GM18502 (cell line): Measurements from ENCODE around the gene MRTFA.
A peak's percentile ranks its signal among the peaks of the same experiment; 100 is the strongest.
"Not testable (repeated sequence)": the region's sequence is repeated elsewhere in the genome, so short reads cannot be mapped to it uniquely, and the experiment has no call there.

ENCODE experiments used
- ATAC-seq: cut with Tn5 transposase; IDR thresholded peaks from one replicate; pipeline ENCODE4 v1.9.1; 2021; ENCODE audit warnings: mild to moderate bottlenecking; ENCODE audit not compliant: unreplicated experiment, poor library complexity

MRTFA gene

GRCh38 chr22:40636380-40637182, at the start of gene MRTFA:
MRTFA (minus strand) TSS chr22:40636719.
- peak; percentile 90 for ATAC-seq

DNA sequence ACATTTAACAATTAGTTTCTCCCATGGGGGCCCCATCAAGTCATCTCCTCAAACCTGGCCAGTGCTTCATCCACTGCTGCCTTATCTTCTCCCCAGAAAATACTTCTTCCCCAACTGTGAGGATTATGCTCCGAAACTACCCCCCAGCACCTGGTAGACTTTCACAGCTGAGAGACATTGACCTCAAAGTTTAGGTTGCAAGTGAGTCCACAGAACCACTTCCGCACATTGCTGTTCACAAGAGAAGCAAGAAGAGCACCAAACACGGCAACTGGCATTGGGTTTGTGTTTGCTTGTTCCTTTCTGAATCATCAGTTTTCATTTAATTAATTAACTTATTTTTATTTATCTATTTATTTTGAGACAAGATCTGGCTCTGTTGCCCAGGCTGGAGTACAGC, 48.9 kb upstream of the MRTFA start:
- no peak for ATAC-seq

GRCh38 chr22:40684728-40685127, 48.2 kb upstream of the MRTFA start:
- no peak for ATAC-seq

GRCh38 chr22:40681451-40681850, 44.9 kb upstream of the MRTFA start:
- ATAC-seq = no peak

DNA sequence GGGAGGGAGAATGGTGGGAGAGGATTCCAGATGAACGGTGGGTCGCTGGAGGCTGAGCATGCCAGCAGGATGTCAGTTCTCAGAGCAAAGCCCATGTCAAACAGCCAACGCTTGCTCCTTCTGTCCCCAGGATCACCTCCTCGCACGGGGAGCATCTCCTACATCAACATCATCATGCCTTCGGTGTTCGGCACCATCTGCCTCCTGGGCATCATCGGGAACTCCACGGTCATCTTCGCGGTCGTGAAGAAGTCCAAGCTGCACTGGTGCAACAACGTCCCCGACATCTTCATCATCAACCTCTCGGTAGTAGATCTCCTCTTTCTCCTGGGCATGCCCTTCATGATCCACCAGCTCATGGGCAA, 44.3 kb upstream of the MRTFA start:
- no peak for ATAC-seq

DNA sequence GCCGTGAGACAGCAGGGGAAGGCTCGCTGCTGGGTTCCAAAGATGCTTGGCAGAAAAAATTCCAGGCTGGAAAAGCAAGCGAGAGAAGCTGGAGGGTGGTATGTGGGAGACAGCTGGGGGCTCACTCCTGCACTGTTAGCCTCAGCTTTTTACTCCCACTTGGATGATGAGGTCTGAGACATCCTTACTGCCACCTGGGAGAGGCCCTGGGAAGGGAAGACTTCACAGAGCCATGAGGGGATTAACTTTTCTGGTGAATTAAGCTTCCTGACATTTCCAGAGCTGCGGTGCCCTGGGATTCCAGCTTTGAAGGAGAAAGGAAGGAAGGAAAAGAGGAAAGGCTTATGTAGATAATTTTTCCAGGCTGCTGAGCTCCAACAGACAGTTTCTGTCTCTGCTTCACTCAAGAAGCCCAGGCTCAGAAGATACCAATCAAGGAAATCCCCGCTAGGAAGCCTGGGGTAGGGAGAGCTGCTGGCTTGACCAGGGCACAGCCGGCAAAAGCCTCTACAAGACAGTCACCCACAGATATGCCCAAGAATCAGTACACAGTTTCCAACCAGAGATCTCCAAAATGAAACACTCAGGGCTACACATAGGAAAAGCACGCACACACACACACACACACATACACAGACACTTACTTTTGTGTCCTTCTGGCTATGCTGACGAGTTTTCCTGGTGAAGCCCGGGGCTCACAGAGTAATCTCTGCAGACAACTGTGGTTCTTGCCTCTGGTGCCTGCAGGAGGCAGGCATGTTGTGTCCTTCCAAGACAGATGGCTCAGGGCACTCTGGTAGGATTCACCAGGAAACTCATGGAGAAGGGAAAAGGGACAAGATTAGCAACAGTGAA, 43.7 kb upstream of the MRTFA start:
- ATAC-seq = no peak

DNA sequence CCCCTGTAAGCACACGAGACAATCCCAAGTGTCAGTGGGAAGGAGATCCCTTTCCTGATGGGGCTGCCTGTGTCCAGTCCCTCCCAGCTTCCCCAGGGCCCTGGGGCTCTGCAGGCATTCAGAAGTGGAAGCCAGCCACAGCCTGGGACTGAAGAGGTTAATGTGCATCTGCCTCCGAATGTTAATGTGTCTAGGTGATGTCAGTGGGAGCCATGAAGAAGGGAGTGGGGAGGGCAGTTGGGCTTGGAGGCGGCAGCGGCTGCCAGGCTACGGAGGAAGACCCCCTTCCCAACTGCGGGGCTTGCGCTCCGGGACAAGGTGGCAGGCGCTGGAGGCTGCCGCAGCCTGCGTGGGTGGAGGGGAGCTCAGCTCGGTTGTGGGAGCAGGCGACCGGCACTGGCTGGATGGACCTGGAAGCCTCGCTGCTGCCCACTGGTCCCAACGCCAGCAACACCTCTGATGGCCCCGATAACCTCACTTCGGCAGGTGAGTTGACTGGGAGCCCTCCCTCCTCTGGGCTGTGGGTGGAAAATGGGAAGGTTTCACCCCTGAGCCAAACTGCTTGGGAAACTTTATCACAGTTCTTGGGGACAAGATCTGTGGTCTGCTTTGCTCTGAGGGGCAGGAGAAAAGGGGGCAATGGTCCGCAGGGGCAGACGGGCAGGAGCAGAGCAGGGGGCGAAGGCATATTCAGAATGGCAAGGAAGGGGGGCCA, 42.9 kb upstream of the MRTFA start, which contains the start of gene MCHR1:
Gene MCHR1, plus strand, starts transcription at position 236 of the 715 bp plus-strand sequence. Its CDS starts 169 bp downstream, at position 405.
- no peak for ATAC-seq

DNA sequence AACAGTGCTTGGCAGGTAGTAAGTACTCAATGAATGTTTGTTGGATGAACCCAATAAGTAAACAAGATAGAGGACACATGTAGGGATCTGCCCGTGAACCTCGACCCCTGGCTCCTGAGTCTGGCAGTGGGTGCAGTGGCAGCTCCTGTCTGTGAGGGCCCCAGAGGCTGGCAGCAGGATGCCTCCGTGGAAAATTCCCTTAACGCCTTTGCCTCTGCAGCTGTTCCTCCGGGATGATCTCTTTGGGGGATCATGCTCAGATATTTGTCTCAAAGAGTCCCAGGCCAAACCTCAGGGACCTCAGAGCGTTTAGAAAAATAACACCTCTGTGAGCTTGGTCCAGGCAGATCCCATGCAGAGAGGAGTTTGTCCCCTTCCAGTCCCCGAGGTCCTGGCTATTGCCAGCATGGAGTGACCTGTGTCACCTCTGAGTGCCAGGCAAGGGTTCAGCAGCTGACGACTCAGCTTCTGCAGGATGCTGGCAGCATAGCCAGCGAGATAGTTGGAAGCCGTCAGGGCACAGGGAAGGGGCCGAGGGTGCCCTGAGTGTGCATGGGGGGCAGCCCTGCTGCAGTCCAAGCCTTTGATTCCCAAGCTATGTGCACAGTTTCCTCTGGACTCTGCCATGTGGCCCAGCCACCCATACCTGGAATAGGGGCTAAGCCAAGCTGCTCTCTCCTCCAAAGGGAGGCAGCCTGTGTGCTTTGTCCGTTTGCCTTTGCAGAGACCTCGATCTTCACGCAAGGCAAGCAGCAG, 42.2 kb upstream of the MRTFA start:
- no peak for ATAC-seq

DNA sequence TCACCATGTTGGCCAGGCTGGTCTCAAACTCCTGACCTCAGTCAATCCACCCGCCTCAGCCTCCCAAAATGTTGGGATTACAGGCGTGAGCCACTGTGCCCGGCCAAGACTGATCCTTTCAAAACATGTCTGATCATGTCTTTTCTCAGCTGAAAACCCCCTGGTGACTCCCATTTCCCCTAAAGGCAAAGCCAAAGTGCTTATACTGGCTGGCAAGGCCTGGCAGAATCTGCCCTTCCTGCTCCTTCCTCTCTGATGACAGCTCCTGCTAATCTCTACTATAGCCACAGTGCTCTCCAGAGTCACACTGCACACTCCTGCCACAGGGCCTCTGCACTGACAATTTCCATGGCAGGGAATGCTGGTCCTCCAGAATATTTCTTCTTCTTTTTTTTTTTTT, 40.1 kb upstream of the MRTFA start:
- ATAC-seq = no peak

GRCh38 chr22:40676166-40676565, 39.6 kb upstream of the MRTFA start:
- not testable (repeated sequence) for ATAC-seq

DNA sequence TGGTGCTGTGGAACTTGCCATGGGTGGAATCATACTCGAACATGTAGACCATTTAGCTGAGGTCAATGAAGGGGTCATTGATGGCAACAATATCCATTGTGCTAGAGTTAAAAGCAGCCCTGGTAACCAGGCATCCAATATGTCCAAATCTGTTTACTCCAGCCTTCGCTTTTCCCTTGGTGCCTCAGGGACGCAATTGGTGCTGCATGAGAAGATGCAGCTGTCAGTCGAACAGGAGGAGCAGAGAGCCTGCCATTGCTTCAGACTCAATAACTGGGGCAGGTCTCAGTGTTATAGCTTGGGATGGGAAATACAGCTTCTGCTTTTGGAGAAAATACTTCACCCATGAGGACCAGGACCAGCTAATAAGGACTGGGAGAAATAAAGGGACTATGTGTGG, 37.8 kb upstream of the MRTFA start:
- no peak for ATAC-seq

GRCh38 chr22:40673017-40673416, 36.5 kb upstream of the MRTFA start:
- no peak for ATAC-seq

GRCh38 chr22:40671796-40672360, 35.4 kb upstream of the MRTFA start:
- ATAC-seq = no peak

DNA sequence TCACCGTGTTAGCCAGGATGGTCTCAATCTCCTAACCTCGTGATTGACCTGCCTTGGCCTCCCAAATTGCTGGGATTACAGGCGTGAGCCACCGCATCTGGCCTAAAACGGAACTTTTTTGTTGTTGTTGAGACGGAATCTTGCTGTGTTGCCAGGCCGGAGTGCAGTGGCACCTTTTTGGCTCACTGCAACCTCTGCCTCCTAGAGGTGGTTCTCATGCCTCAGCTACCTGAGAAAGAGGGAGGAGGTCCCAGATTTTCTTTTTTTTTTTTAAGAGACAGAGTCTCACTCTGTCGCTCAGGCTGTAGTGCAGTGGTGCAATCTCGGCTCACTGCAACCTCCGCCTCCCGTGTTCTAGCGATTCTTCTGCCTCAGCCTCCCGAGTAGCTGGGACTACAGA, 34.9 kb upstream of the MRTFA start:
- no peak for ATAC-seq

DNA sequence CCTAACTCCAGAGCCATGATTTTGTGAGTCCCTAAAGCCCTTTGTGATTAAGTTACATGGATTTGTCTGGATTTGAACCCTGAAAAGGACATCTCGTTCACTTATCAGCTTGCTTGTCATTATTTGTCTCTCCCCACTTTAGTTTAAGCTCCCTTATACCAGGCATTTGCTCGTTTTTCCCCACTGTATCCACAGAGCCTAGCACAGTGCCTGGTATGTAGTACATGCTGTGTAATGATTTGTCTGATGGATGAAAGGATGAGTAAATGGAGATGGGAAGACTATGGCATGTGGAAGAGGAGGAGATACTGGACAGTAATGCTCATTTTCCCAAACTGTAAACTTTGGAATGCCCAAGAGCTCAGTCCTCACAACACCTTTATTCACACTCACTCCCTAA, 33.5 kb upstream of the MRTFA start:
- no peak for ATAC-seq

- no peak for ATAC-seq
These were observed 32.3 kb upstream of the MRTFA start for GRCh38 chr22:40668611-40669411.

DNA sequence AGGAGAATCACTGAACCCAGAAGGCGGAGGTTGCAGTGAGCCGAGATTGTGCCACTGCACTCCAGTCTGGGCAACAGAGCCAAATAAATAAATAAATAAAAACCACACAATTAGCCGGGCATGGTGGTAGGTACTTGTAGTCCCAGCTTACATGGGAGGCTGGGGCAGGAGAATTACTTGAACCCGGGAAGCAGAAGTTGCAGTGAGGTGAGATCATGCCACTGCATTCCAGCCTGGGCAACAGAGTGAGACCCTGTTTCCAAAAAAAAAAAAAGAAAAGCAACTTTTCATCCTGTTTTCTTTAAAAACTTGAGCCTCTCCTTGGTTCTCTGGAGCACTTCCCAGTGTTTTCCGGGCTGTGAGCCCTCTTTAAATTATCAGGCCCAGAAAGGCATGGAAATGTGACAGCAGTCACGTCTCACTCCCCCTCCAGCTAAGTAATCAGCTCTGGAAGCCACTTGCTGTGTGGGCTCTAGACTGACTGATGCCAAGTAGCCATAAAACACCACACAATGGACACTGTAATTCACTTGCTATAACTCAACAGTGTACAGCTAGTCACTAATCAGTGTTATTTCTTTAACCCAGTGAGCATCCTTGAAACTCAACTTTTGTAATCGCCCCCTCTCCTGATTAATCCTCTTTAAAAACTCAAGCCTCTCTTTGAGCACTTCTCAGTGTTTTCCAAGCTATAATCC, 29.8 kb upstream of the MRTFA start:
- ATAC-seq = no peak

DNA sequence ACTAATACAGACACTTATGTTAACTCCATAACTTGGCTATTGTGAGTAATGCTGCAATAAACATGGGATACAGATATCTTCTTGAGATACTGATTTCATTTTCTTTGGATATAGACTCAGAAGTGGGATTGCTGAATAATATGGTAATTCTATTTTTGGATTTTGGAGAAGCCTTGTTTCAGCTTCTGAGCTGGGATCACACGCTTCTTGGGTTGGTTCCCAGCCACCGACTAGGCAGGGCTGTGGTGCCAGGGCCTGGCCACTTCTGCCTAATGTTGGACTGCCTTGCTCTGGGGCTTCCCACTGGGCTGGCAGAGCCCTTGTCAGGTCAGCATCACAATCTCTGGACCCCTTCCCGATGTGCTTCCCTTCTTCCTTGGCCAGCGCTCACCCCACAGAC, 28.8 kb upstream of the MRTFA start:
- no peak for ATAC-seq
